ENCODE measurements around the gene CACNA1C.
"Not testable (repeated sequence)": the region's sequence is repeated elsewhere in the genome, so short reads cannot be mapped to it uniquely, and the experiment has no call there.

Gene CACNA1C

GRCh38 chr12:2667716-2668440, 615.1 kb downstream of the CACNA1C start:
- DNase-seq (ENCODE audit: low read depth in 2 of 2) = no peak

GRCh38 chr12:2668816-2669215, 616.0 kb downstream of the CACNA1C start:
- no peak for DNase-seq (ENCODE audit: low read depth in 2 of 2)

GRCh38 chr12:2669560-2669959, 616.8 kb downstream of the CACNA1C start:
- no peak for DNase-seq (ENCODE audit: low read depth in 2 of 2)

DNA sequence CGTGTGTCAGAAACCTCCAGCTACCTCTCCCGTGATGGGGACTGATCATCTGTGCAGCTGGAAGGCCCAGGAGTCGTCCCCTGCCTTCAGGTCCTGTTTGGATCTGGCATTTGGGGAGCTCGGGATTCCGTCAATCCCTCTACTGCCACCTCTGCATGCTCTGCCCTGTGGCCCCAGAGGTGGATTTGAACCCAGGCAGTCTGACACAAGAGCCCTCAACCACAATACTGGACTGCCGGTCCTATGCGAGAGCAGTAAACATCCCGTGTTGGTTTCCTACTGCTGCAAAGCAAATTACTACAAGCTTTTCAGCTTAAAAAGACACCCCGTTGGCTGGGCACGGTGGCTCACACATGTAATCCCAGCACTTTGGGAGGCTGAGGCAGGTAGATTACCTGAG, 620.1 kb downstream of the CACNA1C start:
- DNase-seq (ENCODE audit: low read depth in 2 of 2) = no peak

DNA sequence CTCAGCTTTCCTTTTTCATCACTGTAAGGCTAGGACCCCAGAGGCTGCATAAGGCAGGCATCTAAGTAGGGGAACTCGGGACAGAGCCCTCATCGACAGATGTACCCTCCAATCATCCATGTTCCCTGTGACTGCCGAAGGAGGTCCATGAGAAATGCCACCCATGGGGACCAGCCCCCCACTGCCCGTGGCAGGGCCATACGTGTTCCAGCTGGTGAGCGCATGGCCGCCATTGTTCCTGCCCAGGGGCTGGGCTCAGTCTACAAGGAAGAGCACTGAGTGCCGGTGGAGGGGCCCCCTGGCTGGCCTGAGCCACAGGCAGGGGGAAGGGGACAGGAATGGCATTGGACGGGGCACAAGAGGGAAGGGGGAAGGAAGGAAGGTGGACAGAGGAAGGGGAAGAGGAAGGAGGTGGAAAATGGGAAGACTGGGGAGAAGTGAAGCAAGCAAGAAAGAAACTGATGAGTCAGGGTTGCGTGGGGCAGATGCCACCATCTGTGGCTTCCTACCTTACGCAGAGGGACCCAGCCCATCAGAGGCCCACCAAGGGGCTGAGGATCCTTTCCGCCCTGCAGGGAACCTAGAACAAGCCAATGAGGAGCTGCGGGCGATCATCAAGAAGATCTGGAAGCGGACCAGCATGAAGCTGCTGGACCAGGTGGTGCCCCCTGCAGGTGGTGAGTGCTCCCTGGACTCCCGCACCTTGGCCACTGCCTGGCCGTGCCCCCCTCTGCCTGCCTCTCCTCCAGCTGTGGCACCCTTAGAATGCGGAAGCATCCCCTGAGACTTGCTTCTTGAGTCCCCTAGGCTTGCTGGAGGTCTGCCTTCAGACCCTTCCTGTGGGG, 621.4 kb downstream of the CACNA1C start:
- no peak for DNase-seq (ENCODE audit: low read depth in 2 of 2)

DNA sequence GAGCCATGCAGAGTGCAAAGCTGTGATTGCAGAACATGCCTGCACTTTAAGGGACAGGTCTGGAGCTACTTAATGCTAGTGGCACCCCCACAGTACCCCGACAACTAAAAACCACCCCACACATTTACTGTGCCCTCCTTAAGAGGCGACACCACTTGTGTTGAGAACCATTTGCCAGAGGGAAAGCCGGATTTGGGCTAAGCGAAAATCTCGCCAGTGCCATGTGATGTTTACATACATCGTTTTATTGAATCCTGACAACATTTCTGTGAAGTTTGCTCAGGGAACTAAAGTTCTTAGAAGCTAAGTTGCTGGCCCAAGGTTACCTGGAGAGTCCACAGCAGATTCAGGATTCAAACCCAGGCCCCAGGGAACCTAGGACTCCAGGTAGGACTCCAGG, 623.0 kb downstream of the CACNA1C start:
- DNase-seq (ENCODE audit: low read depth in 2 of 2) = no peak

DNA sequence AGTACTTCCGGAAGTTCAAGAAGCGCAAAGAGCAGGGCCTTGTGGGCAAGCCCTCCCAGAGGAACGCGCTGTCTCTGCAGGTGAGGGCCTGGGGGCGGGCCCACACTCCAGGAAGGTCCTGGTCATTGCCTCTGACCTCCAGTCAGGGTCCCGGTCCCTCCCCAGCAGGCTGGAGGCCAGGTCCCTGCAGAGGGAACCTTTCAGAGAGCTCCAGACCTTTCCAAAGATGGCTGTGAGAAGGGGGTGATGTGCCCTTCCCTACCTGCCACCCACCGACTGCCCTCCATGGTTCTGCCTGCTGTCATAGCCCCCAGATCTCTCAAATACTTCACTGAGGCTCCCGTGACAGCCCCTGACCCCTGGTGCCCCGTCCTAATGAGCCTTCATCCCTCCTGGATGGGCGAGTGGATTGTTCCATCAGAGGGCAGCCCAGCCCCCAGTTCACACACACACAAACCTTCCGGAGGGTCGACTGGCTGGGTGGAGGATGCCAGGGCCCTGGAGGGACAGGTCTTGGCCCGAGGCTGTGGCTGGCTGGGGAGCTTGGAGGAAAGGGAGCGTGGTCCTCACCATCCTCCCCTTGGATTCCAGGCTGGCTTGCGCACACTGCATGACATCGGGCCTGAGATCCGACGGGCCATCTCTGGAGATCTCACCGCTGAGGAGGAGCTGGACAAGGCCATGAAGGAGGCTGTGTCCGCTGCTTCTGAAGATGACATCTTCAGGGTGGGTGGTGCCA, 624.5 kb downstream of the CACNA1C start:
- no peak for DNase-seq (ENCODE audit: low read depth in 2 of 2)

GRCh38 chr12:2678426-2678825, 625.6 kb downstream of the CACNA1C start:
- no peak for DNase-seq (ENCODE audit: low read depth in 2 of 2)

GRCh38 chr12:2679068-2679815, 626.5 kb downstream of the CACNA1C start:
- no peak for DNase-seq (ENCODE audit: low read depth in 2 of 2)

DNA sequence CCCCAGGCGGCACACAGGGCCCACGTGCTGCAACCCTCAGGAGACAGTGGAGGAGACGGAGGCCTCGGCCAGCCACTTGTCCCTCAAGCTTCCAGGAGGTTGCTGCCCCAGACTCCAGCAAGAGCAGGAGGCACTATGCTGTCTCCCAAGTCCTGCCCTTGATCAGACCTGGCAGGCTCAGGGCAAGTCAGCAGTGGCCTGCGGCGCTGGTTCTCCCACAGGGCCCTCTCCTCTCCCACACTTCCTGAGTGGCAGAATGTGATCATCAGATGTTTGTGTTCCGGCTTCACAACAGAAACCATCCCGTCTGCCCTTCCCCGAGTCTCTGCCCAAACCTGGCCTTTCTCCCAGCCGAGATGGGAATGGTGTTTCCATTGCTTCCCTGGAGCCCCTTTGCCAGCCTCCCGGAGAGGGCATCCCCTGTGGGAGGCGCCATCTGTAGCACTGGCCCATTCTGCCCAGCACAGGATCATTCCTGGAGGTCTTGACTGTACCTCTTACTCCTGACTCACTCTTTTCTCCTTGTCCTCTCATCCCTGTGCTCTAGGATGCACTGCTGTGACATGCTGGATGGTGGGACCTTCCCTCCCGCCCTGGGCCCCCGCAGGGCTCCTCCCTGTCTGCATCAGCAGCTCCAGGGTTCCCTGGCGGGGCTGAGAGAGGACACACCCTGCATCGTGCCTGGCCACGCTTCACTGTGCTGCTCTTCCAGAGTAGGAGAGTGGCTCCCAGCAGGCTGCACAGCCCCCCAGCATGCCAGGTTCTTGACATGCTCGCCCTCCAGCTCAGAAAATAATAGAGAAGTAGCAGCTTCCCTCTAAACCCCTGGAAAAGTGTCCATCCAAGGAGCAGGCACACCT, 627.3 kb downstream of the CACNA1C start:
- DNase-seq (ENCODE audit: low read depth in 2 of 2) = no peak

- no peak for DNase-seq (ENCODE audit: low read depth in 2 of 2)
These were observed 627.9 kb downstream of the CACNA1C start for GRCh38 chr12:2680676-2681039.

GRCh38 chr12:2681450-2682205, 628.8 kb downstream of the CACNA1C start:
- no peak for DNase-seq (ENCODE audit: low read depth in 2 of 2)

- DNase-seq (ENCODE audit: low read depth in 2 of 2) = no peak
These were observed 629.8 kb downstream of the CACNA1C start for GRCh38 chr12:2682296-2683251.

DNA sequence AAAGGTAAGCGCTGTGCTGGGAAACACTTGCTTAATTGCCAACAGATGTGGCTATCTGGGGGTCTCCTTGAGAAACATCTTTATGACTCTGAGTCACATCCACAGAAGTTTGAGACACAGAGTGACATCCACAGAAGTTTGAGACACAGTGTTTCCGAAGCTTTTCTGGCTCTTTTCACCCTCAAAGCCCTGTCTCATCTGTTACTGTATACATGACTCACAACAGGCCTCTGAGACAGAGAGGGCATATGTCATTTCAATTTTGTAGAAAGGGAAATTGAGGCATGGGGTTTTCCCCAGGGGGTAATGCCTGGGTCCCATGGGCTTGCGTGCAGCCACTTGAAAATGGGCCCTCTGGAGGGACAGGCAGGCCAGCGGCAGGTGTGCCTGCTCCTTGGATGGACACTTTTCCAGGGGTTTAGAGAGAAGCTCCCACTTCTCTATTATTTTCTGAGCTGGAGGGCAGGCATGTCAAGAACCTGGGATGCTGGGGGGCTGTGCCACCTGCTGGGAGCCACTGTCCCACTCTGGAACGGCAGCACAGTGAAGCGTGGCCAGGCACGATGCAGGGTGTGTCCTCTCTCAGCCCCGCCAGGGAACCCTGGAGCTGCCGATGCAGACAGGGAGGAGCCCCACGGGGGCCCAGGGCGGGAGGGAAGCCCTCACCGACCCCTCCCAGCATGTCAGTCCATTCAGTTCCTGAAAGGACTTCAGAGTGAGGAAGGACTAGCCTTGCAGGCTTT, 630.7 kb downstream of the CACNA1C start:
- DNase-seq (ENCODE audit: low read depth in 2 of 2) = no peak

- DNase-seq (ENCODE audit: low read depth in 2 of 2) = not testable (repeated sequence)
These were observed 631.2 kb downstream of the CACNA1C start for GRCh38 chr12:2684026-2684325.

DNA sequence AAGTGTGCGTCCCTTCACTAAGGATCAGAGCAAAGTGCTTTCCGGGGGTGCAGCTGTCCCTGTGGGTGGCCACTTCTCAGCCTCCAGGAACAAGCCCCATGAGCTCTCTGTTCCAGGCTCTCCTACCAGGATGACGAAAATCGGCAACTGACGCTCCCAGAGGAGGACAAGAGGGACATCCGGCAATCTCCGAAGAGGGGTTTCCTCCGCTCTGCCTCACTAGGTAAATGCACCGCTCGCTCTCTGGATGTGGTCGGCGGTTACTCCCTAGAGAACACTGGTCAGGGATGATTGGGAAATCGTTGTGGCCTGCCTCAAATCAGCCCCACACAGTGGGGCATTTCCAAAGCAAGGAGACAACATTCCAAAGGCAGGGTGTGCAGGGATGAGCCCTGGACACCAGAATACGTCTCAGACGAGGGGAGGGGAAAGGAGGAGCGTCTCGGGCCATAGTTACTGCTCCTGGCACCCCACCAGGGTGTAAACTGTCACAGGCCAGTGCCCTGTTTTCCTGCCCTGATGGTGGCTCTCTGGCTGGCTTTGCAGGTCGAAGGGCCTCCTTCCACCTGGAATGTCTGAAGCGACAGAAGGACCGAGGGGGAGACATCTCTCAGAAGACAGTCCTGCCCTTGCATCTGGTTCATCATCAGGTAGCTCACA, 633.0 kb downstream of the CACNA1C start:
- DNase-seq (ENCODE audit: low read depth in 2 of 2) = not testable (repeated sequence)

DNA sequence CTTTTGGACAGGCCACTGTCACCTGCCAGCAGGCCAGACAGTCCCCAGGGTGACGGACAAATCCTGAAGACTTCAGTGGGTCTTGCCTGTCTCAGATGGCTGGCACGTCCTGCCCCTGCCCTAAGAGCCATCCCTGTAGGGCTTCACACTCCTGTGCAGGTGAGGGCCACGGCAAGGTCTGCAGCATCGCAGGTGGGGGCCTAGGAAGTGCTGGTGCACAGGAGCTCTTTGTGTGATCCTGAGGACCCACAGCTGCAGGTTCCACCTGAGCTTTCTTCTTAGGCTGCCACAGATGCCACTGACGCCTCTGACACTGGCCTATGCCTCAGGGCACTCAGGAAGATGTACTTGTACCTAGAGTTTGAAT, 633.5 kb downstream of the CACNA1C start:
- DNase-seq (ENCODE audit: low read depth in 2 of 2) = no peak

DNA sequence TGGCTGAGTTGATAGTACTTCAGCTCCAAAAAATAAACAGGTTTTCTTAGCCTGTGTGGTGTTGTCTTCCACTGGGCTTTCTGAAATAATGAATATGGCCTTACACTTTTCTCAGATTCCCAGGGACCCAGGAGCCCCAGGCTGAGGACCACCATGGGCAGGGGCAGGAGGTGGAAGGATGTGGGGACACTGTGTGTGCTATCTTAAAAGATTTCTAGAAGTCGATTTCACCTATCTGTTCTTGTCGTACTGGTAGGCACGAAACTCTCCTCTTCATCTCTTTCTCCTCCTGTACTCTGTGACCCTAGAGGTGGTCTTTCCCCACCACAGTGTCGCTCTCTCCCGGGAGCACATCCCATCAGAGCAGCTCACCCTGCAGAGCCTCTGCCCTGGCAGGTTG, 634.3 kb downstream of the CACNA1C start:
- no peak for DNase-seq (ENCODE audit: low read depth in 2 of 2)
